Measurements from ENCODE around the gene ITPK1.

ITPK1 gene

DNA sequence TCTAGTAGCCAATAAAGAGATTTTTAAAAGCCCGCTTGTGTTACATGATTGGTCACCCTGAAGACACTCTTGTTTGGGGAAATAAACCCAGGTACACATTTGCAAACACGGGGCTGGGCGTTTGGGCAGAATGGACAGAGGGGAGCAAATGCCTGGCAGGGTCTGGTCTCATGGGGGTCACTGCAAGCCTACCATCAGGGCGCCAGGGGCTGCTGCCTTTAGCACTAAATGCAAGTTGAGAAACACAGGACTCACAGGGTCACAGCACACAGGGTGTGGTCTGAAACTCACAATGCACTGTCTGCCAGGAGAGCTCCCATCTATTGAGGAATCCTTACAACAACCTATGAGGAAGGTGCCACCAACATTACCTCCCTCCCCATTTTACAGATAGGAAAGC, 130.2 kb downstream of the ITPK1 start:
- no peak for DNase-seq

DNA sequence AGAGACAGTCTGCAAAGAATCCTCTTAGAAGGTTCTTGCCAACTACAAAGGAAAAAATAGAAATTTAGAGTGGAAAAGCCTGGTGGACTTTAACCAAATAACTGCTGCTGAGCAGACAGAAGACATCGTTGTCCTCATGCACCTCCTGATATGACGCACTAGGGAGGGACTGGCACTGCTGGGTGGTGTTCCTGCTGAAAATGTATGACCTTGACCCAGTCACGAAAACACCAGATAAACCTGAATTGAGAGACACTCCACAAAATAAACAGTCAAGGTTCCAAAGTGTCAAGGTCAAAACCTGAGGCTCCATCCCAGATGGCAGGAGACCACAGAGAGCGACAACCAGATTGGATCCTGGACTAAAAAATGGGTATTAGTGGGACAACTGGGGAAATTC, 130.8 kb downstream of the ITPK1 start:
- DNase-seq: no peak

GRCh38 chr14:92984082-92984788, 131.5 kb downstream of the ITPK1 start:
- no peak for DNase-seq

GRCh38 chr14:92982956-92983355, 132.8 kb downstream of the ITPK1 start:
- DNase-seq: no peak

- DNase-seq: no peak
These were observed 134.0 kb downstream of the ITPK1 start for GRCh38 chr14:92981726-92982125.

GRCh38 chr14:92980866-92981265, 134.9 kb downstream of the ITPK1 start:
- DNase-seq: no peak

DNA sequence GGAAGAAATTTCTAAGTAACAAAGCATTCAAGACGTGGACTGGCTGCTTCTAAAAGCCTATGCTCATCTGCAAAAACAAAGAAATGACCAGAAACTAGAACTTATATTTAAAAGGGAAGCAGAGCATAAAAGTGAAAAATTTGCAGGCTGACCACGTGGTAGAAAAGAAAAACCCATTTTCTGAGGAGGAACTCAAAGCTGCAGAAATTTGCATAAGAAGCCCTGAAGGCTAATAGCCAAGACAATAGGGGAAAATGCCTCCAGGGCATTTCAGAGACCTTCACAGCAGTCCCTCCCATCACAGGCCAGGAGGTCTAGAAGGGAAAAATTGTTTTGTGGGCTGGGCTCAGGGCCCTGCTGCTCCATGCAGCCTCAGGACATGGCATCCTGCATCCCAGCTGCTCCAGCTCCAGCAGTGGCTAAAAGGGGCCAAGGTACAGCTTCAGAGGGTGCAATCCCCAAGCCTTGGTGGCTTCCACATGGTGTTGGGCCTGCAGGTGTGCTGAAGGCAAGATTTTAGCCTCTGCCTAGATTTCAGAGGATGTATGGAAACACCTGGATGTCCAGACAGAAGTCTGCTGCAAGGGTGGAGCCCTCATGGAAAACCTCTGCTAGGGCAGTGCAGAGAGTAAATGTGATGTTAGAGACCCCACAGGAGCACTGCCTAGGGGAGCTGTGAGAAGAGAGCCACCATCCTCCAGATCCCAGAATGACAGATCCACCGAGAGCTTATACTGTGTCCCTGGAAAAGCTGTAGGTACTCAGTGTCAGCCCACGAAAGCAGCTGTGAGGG, 137.3 kb downstream of the ITPK1 start:
- no peak for DNase-seq

DNA sequence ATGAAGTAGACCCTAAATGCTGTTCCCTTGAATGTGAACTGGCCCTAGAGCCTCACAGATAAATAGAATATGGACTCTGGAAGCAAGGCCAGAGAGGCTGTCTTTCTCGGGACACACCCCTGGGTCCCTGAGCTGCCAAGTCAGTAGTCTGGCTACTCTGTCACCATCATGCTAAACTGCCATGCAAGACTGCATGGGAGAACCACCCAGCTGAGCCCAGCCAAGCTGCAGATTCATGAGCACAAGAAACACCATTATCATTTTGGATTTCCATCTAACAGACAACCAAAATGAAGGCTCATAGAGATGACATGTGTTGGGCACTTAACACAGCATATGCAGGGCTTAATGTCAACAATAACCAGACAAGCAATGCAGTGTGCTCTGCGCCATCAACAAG, 139.5 kb downstream of the ITPK1 start:
- DNase-seq: no peak

DNA sequence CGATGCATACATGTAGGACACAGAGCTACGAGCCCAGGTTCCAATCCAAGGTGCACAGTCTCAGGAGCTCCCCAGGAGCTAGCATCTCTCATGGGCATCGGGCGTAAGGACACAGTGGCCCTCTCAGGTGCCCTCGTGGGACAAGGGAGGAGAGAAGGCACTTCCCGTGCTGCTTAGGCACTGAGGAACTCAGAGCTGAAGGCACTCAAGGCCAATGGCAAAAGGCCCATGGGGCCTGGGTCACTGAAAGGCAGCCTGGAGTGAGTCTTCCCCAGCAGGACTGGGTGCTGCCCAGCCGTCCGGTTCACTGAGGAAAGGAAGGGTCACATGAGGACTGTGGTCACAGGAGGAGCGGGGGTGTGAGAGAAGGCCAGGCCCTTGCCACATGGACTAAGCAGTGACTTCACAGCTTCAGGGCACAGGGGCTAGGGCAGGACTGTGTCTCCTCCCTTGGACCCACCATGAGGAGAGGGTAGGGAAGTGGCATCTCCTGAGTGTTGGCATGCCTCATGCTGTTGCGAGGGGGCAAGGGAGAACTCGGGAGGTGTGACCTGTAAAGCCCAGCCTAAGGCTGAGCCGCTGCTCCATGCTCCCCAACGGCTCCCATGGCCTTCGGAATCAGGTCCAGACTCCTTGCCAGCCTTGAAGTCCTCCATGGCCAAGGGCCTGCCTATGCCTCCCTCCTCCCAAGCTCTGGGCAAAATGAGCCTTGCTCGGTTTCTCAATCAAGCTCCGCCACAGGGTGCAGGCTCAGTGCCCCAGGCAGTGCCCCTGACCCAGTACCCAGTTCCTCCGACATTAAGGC, 141.0 kb downstream of the ITPK1 start:
- DNase-seq: no peak

DNA sequence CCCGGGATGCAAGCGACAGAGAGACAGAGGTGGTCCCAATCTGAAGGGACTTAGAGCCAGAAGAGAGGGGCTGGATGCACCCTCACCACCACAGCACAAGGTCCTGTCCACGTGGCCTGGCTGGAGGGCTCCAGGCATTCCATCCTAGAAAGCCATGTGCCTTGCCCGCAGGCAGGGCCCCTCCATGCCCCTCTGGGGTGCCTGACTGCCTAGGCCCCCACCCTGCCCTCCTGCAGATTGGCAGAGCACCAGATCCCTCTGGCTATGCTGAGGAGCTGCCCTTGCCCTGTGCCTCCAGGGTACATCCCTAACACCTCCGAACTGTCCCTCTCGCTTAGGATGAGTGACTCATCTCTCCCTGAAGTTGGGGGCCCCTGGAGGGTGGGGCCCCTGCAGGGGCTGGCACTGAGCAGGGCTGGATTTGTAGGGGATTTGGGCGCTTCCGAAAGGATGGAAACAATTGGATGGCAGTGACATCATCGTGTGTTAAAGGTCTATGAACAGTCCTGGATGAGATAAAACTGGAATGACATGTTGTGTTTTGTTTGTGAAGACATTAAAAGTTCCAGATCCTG, 141.8 kb downstream of the ITPK1 start:
- DNase-seq: no peak

GRCh38 chr14:92973261-92973797, 142.4 kb downstream of the ITPK1 start:
- DNase-seq: peak; percentile 3 to 21

- DNase-seq: no peak
These were observed 144.0 kb downstream of the ITPK1 start for GRCh38 chr14:92971601-92972180.

DNA sequence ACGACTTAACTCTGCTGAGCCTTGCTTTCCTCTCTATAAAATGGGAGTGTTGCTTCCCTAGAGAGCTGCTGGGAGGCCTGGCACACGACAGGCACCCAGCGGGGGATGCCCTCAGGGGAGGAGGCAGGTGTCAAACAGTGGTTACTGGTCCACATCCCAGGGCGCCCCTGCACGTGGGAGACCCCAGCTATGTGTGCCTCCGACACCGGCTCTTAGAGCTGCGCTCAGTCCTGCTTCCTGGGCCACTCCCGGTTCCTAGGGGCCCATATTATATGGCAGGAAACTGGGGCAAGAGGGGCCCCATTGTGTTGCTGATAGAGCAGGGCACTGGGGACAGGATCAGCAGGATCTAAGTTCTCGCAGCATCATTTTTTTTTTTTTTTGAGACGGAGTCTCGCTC, 145.5 kb downstream of the ITPK1 start:
- DNase-seq: no peak

GRCh38 chr14:92969871-92970270, 145.9 kb downstream of the ITPK1 start:
- DNase-seq: no peak

DNA sequence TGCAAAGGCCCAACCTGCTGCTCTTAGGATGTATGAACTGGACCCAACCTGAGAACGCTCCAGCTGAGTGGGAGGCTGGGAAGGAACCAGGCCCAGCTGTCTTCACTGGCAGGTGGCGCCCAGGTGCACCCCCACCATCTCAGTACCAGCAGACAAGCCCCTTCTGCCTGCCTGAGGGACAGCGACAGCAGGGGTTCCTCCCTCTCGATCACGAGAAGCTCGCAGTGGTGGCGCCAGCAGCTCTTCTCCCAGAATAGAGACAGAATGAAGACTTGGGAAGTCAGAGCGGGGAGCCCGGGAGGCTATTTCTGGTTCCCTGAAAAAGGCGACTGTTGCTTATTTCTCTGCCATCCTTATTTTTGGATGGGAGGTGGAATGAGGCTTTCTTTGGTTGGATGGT, 146.3 kb downstream of the ITPK1 start:
- DNase-seq: no peak

DNA sequence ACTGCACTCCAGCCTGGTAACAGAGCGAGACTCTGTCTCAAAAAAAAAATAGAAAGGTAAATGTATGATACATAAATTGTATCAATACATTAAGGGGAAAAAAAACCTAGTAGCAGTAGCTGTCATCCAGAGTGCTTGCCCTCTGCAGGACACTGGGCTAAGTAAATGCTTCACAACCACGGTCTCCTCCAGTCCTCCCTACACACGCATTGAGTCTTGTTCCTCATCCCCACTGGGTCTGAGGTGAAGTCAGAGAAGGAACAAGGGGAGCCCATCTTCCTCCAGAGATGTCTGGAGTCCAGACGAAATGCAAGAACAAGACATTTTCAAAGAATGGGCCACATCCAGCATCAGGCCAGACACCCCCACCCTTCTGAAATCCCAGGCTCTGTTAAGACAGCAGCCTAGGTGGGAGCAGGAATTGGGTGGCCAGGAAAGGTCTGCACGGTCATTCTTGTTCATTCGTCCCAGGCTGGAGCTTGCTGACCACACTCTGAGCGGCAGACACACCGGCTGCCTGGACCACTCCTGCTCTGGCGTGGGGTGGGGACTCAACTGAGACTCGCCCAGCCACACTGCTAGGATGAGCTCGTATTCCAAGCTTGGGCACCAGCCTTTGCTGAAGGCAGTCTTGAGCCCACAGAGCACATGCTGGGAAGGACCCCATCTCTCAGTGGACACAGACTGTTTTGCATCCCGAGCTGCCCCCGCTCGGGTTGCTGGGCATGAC, 147.3 kb downstream of the ITPK1 start:
- DNase-seq: no peak

GRCh38 chr14:92967346-92967926, 148.3 kb downstream of the ITPK1 start:
- DNase-seq: no peak

- DNase-seq: no peak
These were observed 150.4 kb downstream of the ITPK1 start for GRCh38 chr14:92965281-92965680.

- DNase-seq: no peak
These were observed 151.3 kb downstream of the ITPK1 start for GRCh38 chr14:92964124-92965109.
